COLO668 (cell line): Measurements from ENCODE around the gene SPAG6.
"Not testable (repeated sequence)": the region's sequence is repeated elsewhere in the genome, so short reads cannot be mapped to it uniquely, and the experiment has no call there.

ENCODE experiments used
- DNase-seq: peaks from one replicate; lab custom pipeline; 2025; ENCODE audit not compliant: unreplicated experiment; lab: John Stamatoyannopoulos, UW

SPAG6 gene

GRCh38 chr10:22345301-22346095 is at the start of gene SPAG6:
Gene SPAG6 (plus strand): TSS chr10:22345496. CDS start chr10:22345612, 116 bp downstream.
- peak; percentile 90 for DNase-seq

GRCh38 chr10:22301193-22301592 is 44.1 kb upstream of the SPAG6 start:
- DNase-seq = no peak

- DNase-seq = no peak
Observed at GRCh38 chr10:22303461-22303860, 41.8 kb upstream of the SPAG6 start.

GRCh38 chr10:22305721-22306120 is 39.6 kb upstream of the SPAG6 start:
- no peak for DNase-seq

GRCh38 chr10:22308390-22308789 is 36.9 kb upstream of the SPAG6 start:
- DNase-seq = no peak

- no peak for DNase-seq
Observed at GRCh38 chr10:22309180-22310000, 35.9 kb upstream of the SPAG6 start.

- not testable (repeated sequence) for DNase-seq
Observed at GRCh38 chr10:22310012-22310411, 35.3 kb upstream of the SPAG6 start.

GRCh38 chr10:22310928-22311327 is 34.4 kb upstream of the SPAG6 start:
- no peak for DNase-seq

GRCh38 chr10:22314852-22315251 is 30.4 kb upstream of the SPAG6 start:
- DNase-seq = no peak

GRCh38 chr10:22315455-22316285 is 29.6 kb upstream of the SPAG6 start:
- DNase-seq = no peak

GRCh38 chr10:22316286-22317075 is 28.8 kb upstream of the SPAG6 start, which contains the start of gene COMMD3:
Gene COMMD3 (plus strand): TSS chr10:22316388. CDS start chr10:22316418, 30 bp downstream.
- DNase-seq = peak; percentile 88

GRCh38 chr10:22317076-22317370 is 28.3 kb upstream of the SPAG6 start:
- peak; percentile 33 for DNase-seq

- no peak for DNase-seq
Observed at GRCh38 chr10:22317771-22318565, 27.3 kb upstream of the SPAG6 start.

GRCh38 chr10:22318772-22319171 is 26.5 kb upstream of the SPAG6 start:
- DNase-seq = no peak

- no peak for DNase-seq
Observed at GRCh38 chr10:22319547-22319979, 25.7 kb upstream of the SPAG6 start.

- no peak for DNase-seq
Observed at GRCh38 chr10:22319980-22320558, 25.2 kb upstream of the SPAG6 start.

GRCh38 chr10:22320591-22321155 is 24.6 kb upstream of the SPAG6 start, which contains the start of gene BMI1:
Gene BMI1 (plus strand): TSS chr10:22321099. CDS start chr10:22326450, 5,351 bp downstream.
- DNase-seq = peak; percentile 73

GRCh38 chr10:22321156-22321923 is 24.0 kb upstream of the SPAG6 start:
- peak; percentile 64 for DNase-seq
